ENCODE measurements around the gene SGCA. TPM values are rescaled to one million over a fixed set of nuclear protein-coding genes. Genes with fewer than 3 reads are reported as not detected.

Gene SGCA
- total RNA-seq, 1 experiment from 2014 or later: 0.24 TPM

DNA sequence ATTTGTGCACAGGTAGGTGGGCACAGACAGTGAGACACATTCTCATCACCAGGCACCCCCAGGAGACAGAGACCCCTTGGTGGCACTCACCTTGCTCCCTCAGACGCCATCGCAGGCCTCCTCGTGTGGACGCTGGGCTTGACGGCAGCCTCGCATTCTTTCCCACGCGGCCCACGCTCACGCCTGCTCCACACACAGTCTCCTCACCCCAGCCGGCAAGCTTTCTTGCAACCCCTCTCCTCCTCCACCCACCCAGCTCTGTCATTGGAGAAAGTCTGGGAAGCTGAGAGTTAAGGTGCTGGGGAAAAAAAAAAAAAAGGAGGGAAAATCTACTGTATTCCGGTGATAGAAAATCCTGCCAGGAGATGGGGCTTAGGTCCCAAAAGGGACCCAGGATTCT lies 14.8 kb downstream of the SGCA start:
- no peak overlapping the region for H3K4me3 Mint-ChIP-seq
- H3T11ph ChIP-seq (ENCODE audit: low read length): no peak overlapping the region
- no CpG with 5 or more reads among the region's 12 CpGs for WGBS (ENCODE audit: extremely low coverage, insufficient read length, low lambda C conversion rate)
- H3K27ac Mint-ChIP-seq: no peak overlapping the region; a peak in 1 of 7 replicates
- H3K23ac ChIP-seq (ENCODE audit: insufficient read length, low read depth, low read length): no peak overlapping the region
- TF ChIP-seq CTCF (conservative IDR thresholded peaks at IDR 0.05): no peak
- peaks cover 4% of the 10 kb centered on the region for H3K23me2 ChIP-seq (ENCODE audit: insufficient read length, low read depth, low read length, poor library complexity, severe bottlenecking)
- no peaks in the 10 kb centered on the region for H3K9me3 ChIP-seq (ENCODE audit: control insufficient read depth, low read depth, low read length)
- no peaks in the 10 kb centered on the region for H3K27me3 ChIP-seq (ENCODE audit: insufficient read depth, low read length)
- H3K79me1 ChIP-seq (ENCODE audit: insufficient read depth, low read depth, low read length, poor library complexity, severe bottlenecking): no peaks in the 10 kb centered on the region
- H3K4me1 Mint-ChIP-seq: peaks cover 47 to 63% of the 10 kb centered on the region in 2 experiments
- H2BK15ac ChIP-seq (ENCODE audit: low read depth, low read length): no peak overlapping the region
- no peak overlapping the region for H3K9ac ChIP-seq (ENCODE audit: extremely low read depth, insufficient read length, low read length)
- no peak overlapping the region; the same call in 1 of the 2 replicates for H3K14ac ChIP-seq (ENCODE audit: insufficient read depth, low read length)
- no peak overlapping the region for H3K27ac ChIP-seq (ENCODE audit: insufficient read length, low read depth, low read length)
- DNase-seq: no peak
- H3K18ac ChIP-seq (ENCODE audit: insufficient read length, low read depth, low read length): no peak overlapping the region
- H4K20me1 ChIP-seq (ENCODE audit: control insufficient read depth, insufficient read depth, insufficient read length): no peaks in the 10 kb centered on the region
- H2BK120ac ChIP-seq (ENCODE audit: low read depth, low read length, poor library complexity, severe bottlenecking): no peak overlapping the region
- H2BK20ac ChIP-seq (ENCODE audit: low read depth, low read length, poor library complexity, severe bottlenecking): no peak overlapping the region
- H4K91ac ChIP-seq (ENCODE audit: insufficient read length, low read depth, low read length): no peak overlapping the region
- no peaks in the 10 kb centered on the region; a peak in 1 of 5 replicates for H3K9me3 Mint-ChIP-seq
- no peak overlapping the region for H4K5ac ChIP-seq (ENCODE audit: insufficient read length, low read depth, low read length)
- peaks cover 0 to 9% (median 6%) of the 10 kb centered on the region in 3 experiments; a peak in 5 of 7 replicates for H3K36me3 Mint-ChIP-seq (ENCODE audit: insufficient read depth in 1 of 3, low read depth in 3 of 3)
- H3K79me2 ChIP-seq (ENCODE audit: insufficient read depth, low read length): no peaks in the 10 kb centered on the region
- H2BK5ac ChIP-seq (ENCODE audit: insufficient read length, low read length): no peak overlapping the region
- H3K27me3 Mint-ChIP-seq (ENCODE audit: low read depth): peaks cover 3% of the 10 kb centered on the region
- H2BK12ac ChIP-seq (ENCODE audit: insufficient read length, low read depth, low read length): no peak overlapping the region
- H4K8ac ChIP-seq (replicated peaks; ENCODE audit: insufficient read length, low read depth, low read length): no peak overlapping the region
- H2AK5ac ChIP-seq (ENCODE audit: insufficient read length, low read length): no peak overlapping the region
- no peak overlapping the region for H3K4me2 ChIP-seq (ENCODE audit: insufficient read depth, insufficient read length, low read length)
- H3K4ac ChIP-seq (ENCODE audit: low read depth, low read length): no peak overlapping the region
- no peak overlapping the region for H3K56ac ChIP-seq (ENCODE audit: insufficient read length, low read depth, low read length)
- no peak overlapping the region for H2AFZ ChIP-seq (ENCODE audit: low read length)
- peaks cover 2% of the 10 kb centered on the region; the same call in 1 of the 2 replicates for H3K4me1 ChIP-seq (ENCODE audit: insufficient read depth, low read length)

All from H9 (cell line).